GM04503 (cell line): ENCODE results near the gene SAMD4A.

Experiments used
- DNase-seq: peaks from one replicate; pipeline ENCODE4 v3.0.0-alpha.2; 2012; ENCODE audit warnings: low read depth

Gene SAMD4A

DNA sequence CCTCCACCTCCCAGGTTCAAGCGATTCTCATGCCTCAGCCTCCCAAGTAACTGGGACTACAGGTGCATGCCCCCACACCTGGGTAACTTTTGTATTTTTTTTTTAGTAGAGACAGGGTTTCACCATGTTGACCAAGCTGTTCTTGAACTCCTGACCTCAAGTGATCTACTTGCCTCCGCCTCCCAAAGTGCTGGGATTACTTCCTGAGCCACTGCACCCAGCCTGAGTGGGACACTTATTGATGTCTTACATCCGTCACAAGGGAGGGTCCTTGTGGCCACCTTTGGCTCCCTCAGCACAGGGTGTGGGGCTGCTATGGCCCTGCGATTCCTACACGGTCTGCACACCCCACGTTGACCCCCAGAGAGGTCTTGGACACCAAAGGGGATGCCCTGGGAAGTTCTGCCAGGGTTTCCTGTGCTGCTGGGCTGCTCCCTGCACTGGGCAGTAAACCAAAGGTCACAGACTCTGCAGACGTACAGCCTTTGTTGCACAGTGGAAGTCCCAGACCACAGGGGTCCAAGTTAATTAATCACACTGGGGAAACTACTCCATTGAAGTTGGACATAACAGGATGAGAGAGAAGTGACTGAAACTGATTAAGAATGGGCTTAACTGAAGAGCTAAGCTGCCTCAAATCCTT, 95.7 kb downstream of the SAMD4A start:
- no peak for DNase-seq

DNA sequence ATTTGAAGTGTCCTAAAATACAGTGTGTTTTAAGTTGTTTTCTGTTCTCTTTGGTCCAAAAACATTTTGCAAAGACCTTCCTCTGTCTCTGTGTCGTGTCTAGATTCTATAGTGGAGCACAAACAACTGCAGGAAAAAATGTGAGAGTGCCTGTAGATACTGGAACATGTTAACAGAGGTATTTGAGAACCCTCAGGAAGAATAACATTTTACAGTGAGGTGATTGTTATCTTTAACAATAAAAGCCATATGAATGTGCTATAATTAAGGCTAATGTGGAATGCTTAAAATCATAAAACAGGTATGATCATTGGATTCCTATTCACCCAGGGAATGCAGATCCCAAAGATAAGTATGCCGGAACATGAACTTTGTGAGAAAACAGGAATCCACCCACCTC, 98.0 kb downstream of the SAMD4A start:
- no peak for DNase-seq

DNA sequence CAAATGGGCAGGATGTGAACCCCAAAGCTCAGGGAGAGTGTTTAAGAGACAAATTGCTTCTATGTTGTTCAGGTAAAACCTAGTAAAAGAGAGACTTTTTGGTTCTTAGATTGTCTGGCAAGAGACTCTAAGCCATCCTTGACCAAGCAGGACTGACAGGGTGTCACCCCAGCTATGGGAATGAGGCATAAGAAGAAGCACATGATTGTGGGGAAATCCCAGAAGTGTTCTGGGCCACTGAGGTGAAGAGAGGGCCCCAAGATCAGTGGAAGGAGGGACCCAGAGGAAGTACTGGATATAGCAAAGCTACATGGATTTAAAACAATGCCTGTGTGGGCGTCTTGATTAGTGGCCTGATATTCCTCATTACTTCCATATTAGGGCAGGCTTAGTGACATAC, 99.0 kb downstream of the SAMD4A start:
- DNase-seq: no peak

DNA sequence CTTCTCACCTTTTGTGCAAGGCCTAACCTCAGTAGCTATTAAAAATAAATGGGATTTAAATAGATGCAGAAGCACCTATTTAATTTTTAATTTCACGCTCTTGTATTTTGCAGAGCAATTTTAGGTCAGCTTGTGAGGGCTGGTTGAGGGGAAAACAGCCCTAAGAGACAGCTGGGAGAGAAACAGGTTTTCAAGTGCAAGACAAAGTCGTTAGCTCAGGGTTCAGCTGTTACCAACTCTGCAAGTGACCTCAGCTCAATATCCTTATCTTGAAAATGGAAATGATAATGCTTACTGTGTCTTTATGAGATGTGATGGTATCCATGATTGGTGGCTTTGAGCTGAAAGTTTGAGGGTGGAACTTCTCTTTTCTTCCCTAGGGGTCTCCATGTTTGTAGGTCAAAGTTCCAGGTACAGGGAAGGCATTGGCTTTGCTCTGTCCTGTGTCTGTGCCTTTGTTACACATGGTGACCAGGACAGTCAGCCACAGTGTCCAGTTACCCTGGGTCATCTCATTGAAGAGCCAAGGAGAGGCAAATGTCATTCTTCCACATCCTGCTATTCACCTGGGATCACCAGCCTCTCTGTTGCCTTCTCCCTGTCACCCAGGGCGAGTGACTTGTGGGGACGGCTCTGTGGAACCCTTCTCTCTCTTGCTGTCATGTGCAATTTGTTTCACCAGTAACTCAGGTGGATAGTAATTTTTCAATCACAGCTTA, 100.3 kb downstream of the SAMD4A start:
- DNase-seq: no peak

DNA sequence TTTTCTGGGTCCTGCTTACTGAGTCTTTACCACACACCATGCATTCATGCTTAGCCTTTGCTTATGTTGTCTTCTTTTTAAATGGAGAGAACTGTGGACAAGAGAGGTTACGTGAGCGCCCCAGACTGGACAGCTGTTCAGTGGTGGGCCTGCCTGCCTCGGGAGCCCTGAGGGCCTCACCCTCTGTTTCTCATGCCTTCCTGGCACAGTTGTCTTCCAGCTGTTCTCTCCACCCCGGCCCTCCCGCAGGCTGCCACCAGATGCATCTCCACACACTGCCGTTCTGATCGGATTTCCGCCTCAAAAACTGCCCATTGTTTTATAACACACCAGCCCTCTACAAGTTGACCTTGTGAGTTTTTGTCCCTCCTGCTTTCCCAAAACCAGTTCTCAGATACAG, 100.8 kb downstream of the SAMD4A start:
- no peak for DNase-seq

DNA sequence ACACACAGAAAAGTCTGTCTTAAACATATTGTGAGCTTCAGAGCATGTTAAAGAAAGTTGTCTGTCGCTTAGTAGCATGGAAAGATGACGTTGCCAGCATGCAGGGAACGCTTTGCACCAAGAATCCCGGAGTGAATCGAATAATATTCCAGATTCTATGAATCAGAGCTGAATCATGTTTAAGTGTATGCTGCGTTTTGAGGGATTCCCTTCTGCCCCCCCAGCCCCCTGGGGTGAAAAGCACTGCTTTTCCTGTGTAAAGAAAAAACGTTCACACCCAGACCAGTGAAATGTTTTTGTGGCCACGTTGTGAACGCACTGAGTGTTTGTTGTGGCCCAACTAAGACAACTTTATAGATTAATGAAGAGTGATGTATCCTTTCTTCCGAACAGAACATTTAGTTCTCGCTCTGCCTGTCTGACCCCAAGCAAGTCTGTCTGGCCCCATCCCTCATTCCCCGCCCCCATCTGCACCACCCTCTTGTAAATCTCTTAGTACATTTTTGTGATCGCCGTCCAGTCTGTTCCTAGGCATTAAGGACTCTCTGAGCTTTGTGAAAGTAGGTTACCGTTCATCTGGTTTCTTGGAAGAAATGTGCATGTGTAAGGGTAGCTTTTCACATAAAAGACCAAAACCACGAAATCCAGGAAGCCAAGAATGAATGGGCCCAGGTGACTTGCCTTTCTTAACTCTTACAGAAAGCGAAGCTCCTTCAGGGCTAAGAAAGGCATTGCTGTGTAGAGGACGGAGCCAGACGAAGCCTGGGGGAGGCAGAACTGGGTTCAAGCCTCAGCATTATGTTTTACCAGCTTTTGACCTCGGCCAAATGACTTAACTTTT, 103.0 kb downstream of the SAMD4A start:
- no peak for DNase-seq

DNA sequence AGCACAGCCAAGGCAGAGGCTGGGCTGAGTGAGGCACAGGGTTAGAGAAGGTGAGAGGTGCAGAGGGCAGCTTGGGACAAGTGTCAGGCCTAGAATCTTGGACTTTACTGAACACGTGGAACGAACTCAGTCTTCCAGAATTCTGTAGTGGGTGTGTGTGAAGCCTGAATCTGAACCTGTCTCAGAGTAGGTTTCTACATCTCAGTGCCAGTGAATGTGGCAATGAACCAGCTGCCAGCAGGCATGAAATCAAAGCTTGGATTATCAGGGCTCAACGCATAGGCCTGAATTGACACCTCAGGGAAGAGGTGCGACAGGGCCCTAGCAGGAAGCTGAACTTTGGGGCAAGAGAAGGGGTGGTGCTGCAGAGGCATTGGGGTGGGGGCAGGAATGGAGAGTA, 104.6 kb downstream of the SAMD4A start:
- DNase-seq: no peak

DNA sequence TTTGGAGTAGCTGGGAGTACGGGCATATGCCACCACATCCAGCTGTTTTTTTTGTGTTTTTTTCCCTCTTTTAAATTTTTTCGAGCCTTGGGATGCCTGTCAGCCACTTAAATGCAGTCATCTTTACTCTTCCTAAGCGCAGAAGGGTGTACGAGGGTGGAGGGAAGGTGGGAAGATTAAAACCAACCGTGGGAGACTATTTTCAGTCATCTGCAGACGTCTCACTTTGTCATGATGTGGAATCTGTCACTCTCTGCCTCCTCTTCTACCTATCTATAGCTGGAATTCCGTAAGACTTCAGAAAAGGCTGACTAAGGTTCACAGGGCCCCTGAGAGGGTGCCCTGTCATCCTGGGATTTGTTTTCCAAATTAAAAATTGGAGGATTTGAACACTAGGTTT, 105.3 kb downstream of the SAMD4A start:
- no peak for DNase-seq

DNA sequence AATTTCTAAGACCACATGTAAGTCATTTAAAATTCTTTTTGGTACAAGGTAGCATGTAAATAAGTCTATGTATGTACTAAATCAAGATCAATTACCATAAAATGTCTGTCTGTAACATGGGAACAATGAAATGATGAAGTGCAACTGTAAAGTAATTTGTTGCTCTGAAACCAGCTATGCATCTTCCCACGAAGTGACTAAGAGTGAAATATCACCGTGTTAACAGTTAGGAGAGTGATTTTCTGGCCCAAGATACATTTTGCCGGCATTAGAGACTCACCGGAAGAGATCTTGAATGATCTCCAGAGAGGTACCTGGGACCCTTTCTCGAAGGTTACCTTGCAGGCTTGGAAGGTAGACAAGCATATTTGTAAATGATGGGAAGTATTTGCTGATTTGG, 105.8 kb downstream of the SAMD4A start:
- DNase-seq: no peak

DNA sequence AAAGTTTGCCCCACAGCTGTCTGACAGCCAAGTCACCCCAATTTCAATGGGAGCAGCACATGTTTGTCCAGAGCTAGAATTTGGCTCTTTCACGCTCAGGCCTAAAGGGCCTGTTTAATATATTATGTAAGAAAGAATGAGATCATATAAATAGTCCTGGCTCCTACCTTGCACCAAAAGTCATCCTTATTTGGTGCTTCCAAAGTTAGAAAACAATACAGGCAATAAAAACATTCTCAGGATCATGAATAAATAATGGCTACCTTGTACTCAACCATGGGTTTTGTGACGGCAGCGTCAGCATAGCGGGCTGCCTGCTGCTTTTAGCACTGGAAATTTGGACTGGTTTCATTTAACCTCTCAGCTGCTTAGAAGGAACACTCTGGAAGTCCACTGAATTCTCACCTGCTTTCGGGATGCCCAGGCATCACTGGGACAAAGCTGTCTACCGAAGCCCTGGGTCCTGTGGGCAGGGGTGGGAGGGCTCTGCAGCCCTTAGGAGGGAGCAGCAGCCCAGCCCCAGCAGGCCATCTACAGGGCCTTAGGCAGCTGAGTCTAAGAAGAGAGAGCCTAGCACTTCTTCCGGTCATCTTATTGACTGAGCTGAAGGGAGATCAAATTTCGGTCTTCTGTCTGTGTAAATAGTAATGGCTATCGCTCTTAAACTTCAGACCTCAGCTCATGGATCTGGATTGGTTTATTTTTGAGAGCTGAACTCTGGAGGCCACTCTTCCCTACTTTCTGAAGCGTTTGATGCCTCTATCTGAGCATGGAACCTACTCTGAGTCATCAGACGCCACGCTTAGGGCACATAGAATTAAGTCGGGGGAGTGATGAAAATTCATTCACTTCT, 106.5 kb downstream of the SAMD4A start:
- DNase-seq: no peak

DNA sequence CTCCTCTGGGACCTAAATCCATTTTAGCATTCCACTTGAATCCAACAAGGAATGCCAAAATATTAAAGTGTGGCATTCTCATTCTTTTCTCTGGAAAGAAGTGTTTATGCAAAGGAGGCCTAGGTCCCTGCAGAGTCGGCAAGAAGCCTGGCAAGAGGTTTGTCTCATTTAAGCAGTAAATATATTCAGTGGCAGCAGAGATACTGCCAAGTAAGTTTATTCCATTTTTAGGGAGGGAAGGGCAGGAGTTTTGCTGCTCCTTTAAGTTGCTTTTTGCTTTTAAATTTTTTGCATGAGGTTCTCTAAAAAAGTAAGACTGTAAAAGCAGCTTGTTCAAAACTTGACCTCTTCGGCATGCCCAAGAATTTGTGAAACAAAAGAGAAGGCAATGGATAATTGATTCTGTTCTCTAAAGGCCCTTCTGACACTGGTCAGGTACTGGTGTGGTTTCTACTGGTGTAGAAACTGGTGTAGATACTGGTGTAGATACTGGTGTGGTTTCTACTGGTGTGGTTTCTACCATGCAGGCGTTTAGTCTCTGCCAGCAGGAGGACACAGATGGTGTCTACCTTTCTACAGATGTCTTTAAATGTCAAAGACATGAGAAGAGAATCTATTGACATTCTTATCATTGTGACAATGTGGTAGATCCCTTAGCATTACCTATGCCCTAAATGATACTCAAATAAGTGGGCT, 107.3 kb downstream of the SAMD4A start:
- no peak for DNase-seq

DNA sequence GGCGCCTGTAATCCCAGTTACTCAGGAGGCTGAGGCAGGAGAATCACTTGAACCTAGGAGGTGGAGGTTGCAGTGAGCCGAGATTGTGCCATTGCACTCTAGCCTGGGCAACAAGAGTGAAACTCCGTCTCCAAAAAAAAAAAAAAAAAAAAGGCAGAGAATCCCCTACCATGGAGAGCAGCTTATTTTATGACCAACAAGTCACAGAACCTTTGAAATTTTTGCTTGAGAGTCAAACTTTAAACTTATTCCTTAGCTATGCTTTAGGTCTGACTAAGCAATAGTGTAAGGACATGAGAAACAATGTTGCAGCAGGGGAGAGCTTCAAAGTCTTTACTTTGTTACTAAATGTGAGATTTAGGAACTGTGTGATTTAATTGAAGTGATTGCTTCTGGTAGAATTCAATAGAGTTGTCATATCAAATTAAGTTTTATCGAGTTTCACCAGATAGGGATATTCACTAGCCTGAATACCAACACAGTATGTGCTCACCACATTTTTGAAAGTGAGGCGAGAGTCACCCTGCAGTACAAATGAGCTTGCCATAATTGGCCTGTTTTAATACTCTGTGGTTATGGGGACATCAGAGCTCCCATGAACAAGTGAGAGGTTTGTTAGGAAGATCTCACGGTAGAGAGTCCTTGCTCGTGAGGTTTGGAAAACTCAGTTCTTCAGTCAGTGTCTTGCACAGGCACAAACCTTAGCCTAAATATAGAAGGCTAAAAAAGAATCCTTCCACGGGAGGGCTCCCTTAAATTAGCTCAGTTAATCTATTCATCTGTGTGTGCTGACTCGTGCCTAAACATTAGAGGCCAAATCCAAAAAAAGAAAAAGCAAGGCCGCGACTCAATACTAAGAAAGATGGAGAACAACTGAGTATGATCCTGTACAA, 108.6 kb downstream of the SAMD4A start:
- no peak for DNase-seq

DNA sequence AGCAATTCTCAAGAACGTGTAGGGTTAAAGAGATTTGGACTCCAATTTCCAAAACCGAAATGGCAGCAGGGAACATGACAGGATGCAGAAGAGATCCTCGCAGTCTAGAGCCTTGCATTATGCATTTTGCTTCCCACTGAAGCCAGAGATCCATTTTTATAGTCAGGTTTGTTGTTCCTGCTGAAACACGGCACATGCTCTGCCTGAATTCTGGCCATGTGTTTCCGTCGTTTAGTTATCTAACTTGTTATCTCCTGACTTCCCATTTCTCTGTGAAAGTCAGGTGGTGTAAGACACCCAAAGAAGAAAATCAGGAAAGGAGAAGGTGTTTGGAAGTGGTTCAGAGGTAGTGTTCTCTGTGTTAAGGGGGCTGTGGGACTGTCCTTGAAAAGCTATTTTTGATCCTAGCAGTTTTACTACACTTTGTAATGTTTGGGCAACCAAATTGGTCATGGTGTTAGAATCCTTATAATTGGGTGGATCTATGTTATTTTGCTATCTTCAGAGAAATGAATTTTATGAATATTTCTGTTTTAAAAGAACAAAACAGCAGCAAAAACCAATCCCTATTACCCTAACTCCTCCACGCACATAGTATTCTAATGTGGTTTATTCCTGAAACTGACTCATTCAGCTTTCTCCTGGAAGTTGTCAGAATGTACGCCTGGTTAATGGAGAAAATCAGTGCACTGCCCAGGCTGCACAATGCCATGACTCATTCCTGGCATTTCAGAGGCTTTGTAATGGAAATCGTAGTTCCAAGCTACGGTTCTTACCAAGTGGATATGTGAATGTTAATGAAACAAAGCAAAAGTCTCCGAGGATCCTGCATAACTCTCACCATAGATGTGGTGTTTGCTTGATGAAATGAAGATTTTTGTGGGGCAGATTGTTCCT, 110.1 kb downstream of the SAMD4A start:
- peak; percentile 95 for DNase-seq

DNA sequence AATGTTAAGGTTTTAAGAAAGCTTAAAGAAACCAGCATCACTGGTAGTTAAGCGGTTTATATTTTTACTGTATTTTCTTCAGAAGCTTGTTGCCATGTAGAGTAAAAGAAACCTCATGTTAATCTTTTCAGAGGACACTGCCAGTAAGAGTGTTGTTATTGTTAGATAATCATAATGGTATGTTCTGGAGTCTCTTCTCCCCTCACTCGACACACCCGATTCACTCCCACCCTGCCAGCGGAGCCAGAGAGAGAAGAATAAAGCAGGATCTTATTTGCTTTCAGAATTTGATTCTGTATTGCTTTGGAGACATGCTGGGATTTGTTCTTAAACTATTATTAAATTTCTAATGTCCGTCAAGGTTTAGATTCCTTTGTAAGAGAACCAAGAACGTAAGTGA, 113.7 kb downstream of the SAMD4A start:
- no peak for DNase-seq

DNA sequence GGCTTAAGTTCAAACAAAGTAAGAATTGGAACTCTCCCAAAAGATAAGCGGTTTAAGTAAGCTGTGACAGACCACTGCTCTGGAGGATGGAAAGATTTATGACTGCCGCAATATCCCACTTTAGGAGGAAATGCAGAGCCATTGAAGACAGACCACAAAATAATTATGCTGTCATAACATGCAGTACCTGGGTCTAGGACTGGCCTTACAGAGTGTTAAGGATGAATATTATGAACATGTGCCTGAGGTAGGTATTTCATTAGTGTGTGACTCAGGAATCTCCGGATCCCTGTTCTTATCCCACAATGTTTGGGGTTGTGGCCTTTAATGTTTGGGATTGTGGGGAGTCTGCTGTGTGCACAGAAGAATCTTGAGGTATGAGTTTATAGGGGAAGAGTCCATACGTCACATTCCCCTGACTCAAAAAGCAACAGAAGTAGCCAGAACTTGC, 114.9 kb downstream of the SAMD4A start:
- DNase-seq: no peak

DNA sequence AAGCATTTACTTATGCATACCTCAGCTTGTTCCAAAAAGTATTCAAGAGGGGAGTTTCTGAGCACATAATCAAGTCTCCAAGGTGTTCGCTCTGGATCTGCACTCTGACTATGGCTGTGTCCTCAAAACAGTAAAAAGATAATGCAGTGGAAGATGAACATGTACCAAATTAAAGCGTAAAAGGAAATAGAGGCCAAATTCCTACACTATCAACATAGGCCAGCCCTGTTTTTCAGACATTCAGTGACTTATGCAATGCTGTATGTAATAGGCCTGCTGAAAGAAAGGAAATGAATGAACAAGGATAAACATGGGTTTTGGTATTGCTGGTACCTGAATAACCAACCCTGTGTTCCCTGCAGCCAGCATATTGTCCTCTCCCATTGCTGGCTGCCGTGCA, 115.7 kb downstream of the SAMD4A start:
- DNase-seq: no peak

DNA sequence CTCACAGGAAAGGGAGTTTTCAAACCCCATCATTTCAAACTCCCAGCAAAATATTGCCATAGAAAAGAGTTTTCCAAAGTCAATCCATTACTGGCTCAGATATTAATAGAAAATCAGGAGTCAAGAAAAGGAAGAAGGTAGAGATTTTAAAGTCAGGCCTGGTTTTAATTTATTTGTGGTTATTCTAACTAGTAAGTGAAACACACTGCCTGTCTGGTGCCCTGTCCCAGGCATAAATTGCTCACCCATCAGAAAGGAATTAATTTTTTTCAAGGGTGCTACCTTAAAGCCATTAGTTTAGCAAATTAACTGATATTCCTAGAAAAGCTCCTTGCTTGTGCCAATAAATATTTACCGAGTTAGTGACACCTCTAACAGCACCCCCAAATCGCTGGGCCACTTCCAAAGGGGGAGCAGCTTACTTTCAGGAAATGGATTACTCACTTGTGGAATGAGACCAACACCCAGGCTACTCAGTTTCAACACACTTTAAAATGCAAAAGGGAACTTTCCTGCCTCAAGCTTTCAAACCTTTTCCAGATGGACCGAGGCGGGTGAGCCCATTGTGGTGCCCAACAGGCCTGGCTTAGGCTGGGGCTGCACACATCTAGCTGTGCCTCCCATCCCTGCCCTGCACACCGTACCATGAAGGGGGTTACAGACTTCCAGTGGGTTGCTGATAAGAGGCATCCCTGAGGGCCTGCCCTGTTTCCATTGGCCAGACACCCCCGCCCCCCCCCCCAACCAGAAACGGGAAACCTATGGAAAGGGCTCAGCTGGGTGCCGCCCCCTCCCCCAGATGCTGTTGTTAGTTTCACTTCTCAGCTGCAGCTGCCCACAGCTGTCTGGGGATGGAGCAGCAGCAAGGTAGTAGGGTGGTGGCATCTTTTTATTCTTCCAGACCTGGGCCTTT, 117.2 kb downstream of the SAMD4A start:
- peak; percentile 85 for DNase-seq

DNA sequence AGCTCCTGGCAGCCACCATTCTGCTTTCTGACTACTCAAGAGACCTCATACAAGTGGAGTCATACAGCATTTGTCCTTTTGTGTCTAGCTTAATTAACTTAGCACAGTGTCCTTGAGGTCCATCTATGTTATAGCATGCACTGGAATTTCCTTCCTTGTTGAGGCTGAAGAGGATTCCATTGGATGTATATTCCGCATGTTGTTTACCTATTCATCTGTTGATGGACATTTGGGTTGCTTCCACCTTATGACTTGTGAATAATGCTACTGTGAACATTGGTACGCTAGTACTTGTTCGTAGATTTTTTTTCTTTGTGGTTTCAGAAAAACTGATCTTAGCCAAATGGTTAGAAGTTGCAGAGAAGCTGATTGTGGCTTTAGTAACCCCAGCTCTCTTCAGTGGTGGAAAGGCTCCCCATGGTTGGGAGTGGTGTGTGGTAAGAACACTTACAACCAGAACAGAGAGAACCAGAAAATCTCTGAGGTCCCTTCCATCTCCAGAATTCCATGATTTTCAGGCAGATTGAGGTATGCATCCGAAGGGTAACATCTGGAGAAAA, 118.4 kb downstream of the SAMD4A start:
- DNase-seq: no peak
